ACC112 (cell line): Measurements from ENCODE around the gene MBOAT7.

Experiments
- H2AFZ ChIP-seq: fragments of 200-600 bp; sonication (generic); one replicate; pipeline ENCODE4 v1.6.0; 2017; ENCODE audit warnings: antibody characterized with exemption, low read length; ENCODE audit not compliant: unreplicated experiment
- H3K27ac ChIP-seq: fragments of 200-600 bp; sonication (generic); 2 replicates; pipeline ENCODE4 v1.5.1; 2014; ENCODE audit warnings: low read depth, mild to moderate bottlenecking, antibody characterized with exemption, low read length, moderate library complexity
- H3K27me3 ChIP-seq: fragments of 200-600 bp; sonication (generic); 2 replicates; pipeline ENCODE4 v1.6.1; 2014; ENCODE audit warnings: mild to moderate bottlenecking, antibody characterized with exemption, low read length, moderate library complexity, mixed read lengths; ENCODE audit not compliant: insufficient read depth
- H3K36me3 ChIP-seq: fragments of 200-600 bp; sonication (generic); 2 replicates; pipeline ENCODE4 v1.6.1; 2016; ENCODE audit warnings: mild to moderate bottlenecking, antibody characterized with exemption, low read length, moderate library complexity, mixed read lengths; ENCODE audit not compliant: insufficient read depth
- H3K4me1 ChIP-seq: fragments of 200-600 bp; sonication (generic); one replicate; pipeline ENCODE4 v1.6.1; 2016; ENCODE audit warnings: low read length, mixed read lengths; ENCODE audit not compliant: insufficient read depth, unreplicated experiment, control insufficient read depth
- H3K4me3 ChIP-seq: fragments of 200-600 bp; sonication (generic); 2 replicates; pipeline ENCODE4 v1.5.1; 2014; ENCODE audit warnings: mild to moderate bottlenecking, low read depth, low read length
- H3K79me2 ChIP-seq: fragments of 200-600 bp; sonication (generic); one replicate; pipeline ENCODE4 v1.6.0; 2016; ENCODE audit warnings: low read length; ENCODE audit not compliant: control insufficient read depth, unreplicated experiment, insufficient read depth

The MBOAT7 gene

DNA sequence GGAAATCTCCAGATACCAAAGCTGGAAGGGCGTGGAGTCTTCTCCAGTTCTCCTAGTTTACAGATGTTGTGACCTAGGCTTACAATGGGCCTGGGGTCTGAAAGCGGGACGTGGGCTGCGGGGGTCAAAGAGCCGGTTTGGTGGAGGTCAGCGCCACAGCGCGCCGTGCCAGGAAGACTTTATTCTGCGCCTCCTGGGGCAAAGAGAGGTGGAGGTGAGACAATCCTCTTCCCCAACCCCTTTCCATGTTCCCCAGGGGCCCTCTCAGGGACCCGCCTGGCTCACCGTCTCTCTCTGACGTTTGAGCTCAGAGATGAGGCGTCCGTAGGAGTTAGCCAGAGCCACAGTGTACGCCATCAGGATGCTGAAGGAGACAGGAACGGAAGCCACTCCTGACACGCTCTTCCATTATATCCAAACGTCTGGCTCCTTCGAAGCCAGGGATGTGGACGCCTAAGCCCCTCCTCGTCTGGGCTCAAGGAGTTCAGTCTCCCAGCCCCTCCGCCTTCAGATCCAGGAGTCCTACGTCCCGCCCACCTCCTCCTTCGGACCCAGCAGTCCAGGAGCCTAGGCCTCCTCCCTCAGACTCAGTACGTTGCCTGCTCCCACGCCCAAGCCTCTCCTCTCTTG is 29.1 kb downstream of the MBOAT7 start:
- peaks cover 11% of the 10 kb centered on the region for H3K4me1 ChIP-seq

GRCh38 chr19:54159352-54160181 is 29.8 kb downstream of the MBOAT7 start, which contains the start of gene LENG1:
Gene LENG1, minus strand, starts transcription at chr19:54159721. Its CDS starts 26 bp downstream, at chr19:54159695.
- peak within 1 kb of the TSS; percentile 87 for H3K27ac ChIP-seq
- H3K36me3 ChIP-seq, result no peaks in the 10 kb centered on the region; the same call in 1 of the 2 replicates
- H3K4me3 ChIP-seq, result peak within 1 kb of the TSS; percentile 97
- peaks cover 3% of the 10 kb centered on the region for H3K79me2 ChIP-seq
- peaks cover 5% of the 10 kb centered on the region; the same call in 1 of the 2 replicates for H3K27me3 ChIP-seq
- peaks cover 11% of the 10 kb centered on the region for H3K4me1 ChIP-seq
- peak within 1 kb of the TSS; percentile 74 for H2AFZ ChIP-seq

More for the DNA sequence above, 29.1 kb downstream of the MBOAT7 start:
- H3K36me3 ChIP-seq, result no peaks in the 10 kb centered on the region
- H3K4me3 ChIP-seq, result peak overlapping the region; percentile 86
- H2AFZ ChIP-seq, result peak overlapping the region; percentile 74
- H3K27me3 ChIP-seq, result peaks cover 7% of the 10 kb centered on the region; the same call in 1 of the 2 replicates
- peak overlapping the region; percentile 78 for H3K27ac ChIP-seq
- H3K79me2 ChIP-seq, result peaks cover 3% of the 10 kb centered on the region

GRCh38 chr19:54158812-54159351 is 30.5 kb downstream of the MBOAT7 start:
- H2AFZ ChIP-seq, result peak overlapping the region; percentile 51

GRCh38 chr19:54156953-54157352 is 32.4 kb downstream of the MBOAT7 start:
- H3K27me3 ChIP-seq, result no peaks in the 10 kb centered on the region
- no peak overlapping the region for H3K4me3 ChIP-seq
- no peaks in the 10 kb centered on the region; the same call in 1 of the 2 replicates for H3K36me3 ChIP-seq

More at GRCh38 chr19:54158812-54159351, 30.5 kb downstream of the MBOAT7 start:
- no peaks in the 10 kb centered on the region; the same call in 1 of the 2 replicates for H3K36me3 ChIP-seq
- H3K79me2 ChIP-seq, result peaks cover 3% of the 10 kb centered on the region
- no peaks in the 10 kb centered on the region for H3K27me3 ChIP-seq
- peak overlapping the region; percentile 87 for H3K27ac ChIP-seq
- peaks cover 11% of the 10 kb centered on the region for H3K4me1 ChIP-seq
- peak overlapping the region; percentile 97 for H3K4me3 ChIP-seq

DNA sequence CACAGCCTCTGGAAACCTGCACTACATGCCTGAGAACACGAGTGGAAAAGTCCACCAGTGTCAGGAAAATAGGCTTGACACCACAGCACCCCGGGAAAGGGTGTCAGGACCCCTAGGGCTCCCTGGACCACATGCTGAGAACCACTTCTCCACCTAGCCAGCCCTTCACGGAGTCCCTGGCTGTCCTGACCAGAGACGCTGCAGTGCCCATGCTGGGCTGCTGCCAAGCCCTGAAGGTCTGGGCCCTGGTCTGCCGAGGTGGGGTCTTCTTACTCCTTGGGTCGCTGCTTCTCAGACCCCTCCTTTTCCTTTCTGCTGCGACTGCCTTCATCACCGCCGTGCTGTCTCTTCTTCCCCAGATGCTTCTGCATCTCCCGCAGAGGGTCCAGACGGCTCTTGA is 32.9 kb downstream of the MBOAT7 start:
- Histone ChIP-seq H3K27ac (no peak overlapping the region), H3K36me3 (no peaks in the 10 kb centered on the region; the same call in 1 of the 2 replicates), H3K4me3 (no peak overlapping the region), H3K4me1 (peaks cover 11% of the 10 kb centered on the region), H2AFZ (no peak overlapping the region), H3K27me3 (no peaks in the 10 kb centered on the region), H3K79me2 (peaks cover 3% of the 10 kb centered on the region)

More at GRCh38 chr19:54156953-54157352, 32.4 kb downstream of the MBOAT7 start:
- no peak overlapping the region for H2AFZ ChIP-seq
- H3K4me1 ChIP-seq, result peaks cover 11% of the 10 kb centered on the region
- H3K27ac ChIP-seq, result no peak overlapping the region
- H3K79me2 ChIP-seq, result peaks cover 3% of the 10 kb centered on the region

DNA sequence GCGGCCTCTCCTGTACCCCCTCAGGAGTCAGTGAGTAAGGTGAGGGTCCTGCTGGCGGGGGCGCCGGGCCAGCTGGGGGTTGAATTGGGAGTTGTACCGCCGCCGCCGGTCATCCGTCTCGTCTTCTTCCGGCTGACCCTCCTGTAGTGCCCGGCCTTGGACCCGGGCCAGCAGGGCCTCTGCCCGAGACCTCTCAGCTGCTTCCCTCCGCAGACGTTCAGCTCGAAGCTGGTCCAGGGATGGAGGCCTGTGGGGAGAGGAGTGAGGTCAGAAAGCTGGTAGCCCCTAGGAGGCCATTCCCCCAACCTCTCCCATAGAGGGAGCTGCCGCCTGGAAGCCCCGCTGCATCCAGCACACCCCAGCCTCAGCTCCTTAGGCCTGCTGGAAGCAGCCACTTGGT is 33.7 kb downstream of the MBOAT7 start:
- Histone ChIP-seq H3K79me2 (peaks cover 3% of the 10 kb centered on the region), H3K36me3 (no peaks in the 10 kb centered on the region; the same call in 1 of the 2 replicates), H3K27ac (no peak overlapping the region), H2AFZ (no peak overlapping the region), H3K4me1 (peaks cover 7% of the 10 kb centered on the region), H3K4me3 (no peak overlapping the region), H3K27me3 (no peaks in the 10 kb centered on the region)

DNA sequence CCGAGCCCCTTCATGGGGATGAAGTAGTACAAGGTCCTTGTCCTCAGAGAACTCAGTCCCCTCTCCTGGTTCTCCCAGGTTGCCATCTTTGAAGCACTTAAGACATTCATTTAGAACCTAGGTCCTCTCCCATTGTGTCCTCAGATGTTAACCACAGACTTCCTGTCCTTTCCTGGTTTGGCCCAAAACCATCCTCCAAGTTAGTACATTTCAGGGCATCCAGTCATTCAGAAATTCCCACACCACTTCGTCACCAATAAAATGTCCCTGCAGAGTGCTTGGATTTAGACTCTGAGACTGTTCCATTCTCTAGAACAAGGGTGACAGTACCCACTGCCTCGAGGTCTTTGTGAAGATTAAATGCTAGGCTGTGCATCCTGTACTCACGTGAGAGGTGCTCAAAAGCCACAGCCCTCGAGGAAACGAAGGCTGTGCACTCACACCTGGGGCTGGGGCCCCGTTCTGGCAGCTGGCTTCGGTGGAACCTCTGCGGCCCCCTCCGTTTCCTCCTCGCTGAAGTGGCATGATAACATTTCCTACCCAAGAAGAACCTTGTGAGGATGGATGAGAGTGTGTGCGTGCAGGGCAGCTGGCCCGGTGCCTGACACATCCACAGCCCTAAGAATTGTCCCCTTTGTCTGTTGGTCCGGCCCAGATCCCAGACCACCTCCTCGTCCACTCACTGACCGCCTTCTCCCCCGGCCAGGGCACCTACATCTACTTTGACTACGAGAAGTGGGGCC is 34.6 kb downstream of the MBOAT7 start:
- peaks cover 3% of the 10 kb centered on the region for H3K79me2 ChIP-seq
- no peaks in the 10 kb centered on the region; the same call in 1 of the 2 replicates for H3K36me3 ChIP-seq
- H2AFZ ChIP-seq, result no peak overlapping the region
- peak overlapping the region; percentile 29; the same call in 1 of the 2 replicates for H3K27ac ChIP-seq
- H3K4me1 ChIP-seq, result peaks cover 5% of the 10 kb centered on the region
- H3K4me3 ChIP-seq, result no peak overlapping the region
- no peaks in the 10 kb centered on the region for H3K27me3 ChIP-seq

DNA sequence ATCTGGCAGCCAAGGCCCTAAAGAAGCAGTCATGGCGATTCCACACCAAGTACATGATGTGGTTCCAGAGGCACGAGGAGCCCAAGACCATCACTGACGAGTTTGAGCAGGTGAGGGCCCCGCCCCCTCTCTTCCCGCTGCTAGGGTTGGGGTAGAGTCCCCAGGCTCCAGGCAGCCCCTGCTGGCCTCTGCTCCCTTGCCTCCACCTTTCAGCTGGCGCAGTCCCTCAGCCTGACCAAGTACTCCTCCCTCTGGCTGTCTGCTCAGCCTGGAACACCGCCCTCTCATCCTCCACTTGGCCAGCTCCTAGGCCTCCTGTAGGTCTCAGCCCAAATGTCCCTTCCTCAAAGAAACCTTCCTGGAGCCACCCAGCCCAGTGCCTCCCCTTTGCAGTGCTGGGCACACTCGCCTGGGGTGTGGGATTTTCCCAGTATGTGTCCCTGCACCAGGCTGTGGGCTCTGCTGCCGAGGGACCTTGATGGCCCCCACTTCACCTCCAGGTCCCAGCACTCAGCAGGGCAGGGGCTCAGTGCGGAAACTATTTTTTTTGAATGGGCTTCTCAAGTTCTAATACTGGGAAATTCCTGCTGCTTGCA is 35.6 kb downstream of the MBOAT7 start:
- Histone ChIP-seq H3K27me3 (no peaks in the 10 kb centered on the region), H3K36me3 (no peaks in the 10 kb centered on the region; the same call in 1 of the 2 replicates), H3K79me2 (peaks cover 3% of the 10 kb centered on the region), H3K27ac (peak overlapping the region; percentile 47; the same call in 1 of the 2 replicates), H2AFZ (no peak overlapping the region), H3K4me1 (peaks cover 5% of the 10 kb centered on the region), H3K4me3 (no peak overlapping the region)

- no peaks in the 10 kb centered on the region for H3K4me1 ChIP-seq
- peak overlapping the region; percentile 47; the same call in 1 of the 2 replicates for H3K27ac ChIP-seq
- H3K4me3 ChIP-seq, result no peak overlapping the region
- H2AFZ ChIP-seq, result no peak overlapping the region
- no peaks in the 10 kb centered on the region for H3K79me2 ChIP-seq
- H3K27me3 ChIP-seq, result no peaks in the 10 kb centered on the region
- H3K36me3 ChIP-seq, result no peaks in the 10 kb centered on the region; the same call in 1 of the 2 replicates
Measured at GRCh38 chr19:54152878-54153524, 36.4 kb downstream of the MBOAT7 start.
